Heart right ventricle (tissue), 16 donors: ENCODE data around the gene HMGB1. TPM values are rescaled to one million over a fixed set of nuclear protein-coding genes. Genes with fewer than 3 reads are reported as not detected.

Experiments used
- ATAC-seq, 8 donors: fragments of 200-7000 bp; cut with Tn5 transposase; one replicate each; pipeline ENCODE4 v1.9.1; 2020; ENCODE audit warnings: mild to moderate bottlenecking in 8 of 8, moderate library complexity in 8 of 8, moderate number of reproducible peaks in 1 of 8
- DNase-seq, 2 donors: peaks; one replicate each; pipeline ENCODE4 v3.0.0-alpha.2; 2020
- H3K27ac ChIP-seq, 10 donors: fragments of 200-600 bp; sonication (generic) in 2 of 10; one replicate each; pipeline versions ENCODE4 v1.5.0 to v1.8.0; 2020 to 2022; ENCODE audit warnings: mild to moderate bottlenecking in 3 of 10
- H3K27me3 ChIP-seq, 7 donors: fragments of 200-600 bp; one replicate each; pipeline ENCODE4 v1.8.0; 2021 to 2022; ENCODE audit warnings: mild to moderate bottlenecking in 2 of 7
- H3K36me3 ChIP-seq, 9 donors: fragments of 200-600 bp; sonication (generic) in 1 of 9; one replicate each; pipeline versions ENCODE4 v1.5.0 to v1.8.0; 2020 to 2022; ENCODE audit warnings: mild to moderate bottlenecking in 2 of 9
- H3K4me1 ChIP-seq, 9 donors: fragments of 200-600 bp; sonication (generic) in 1 of 9; one replicate each; pipeline versions ENCODE4 v1.5.0 to v1.8.0; 2020 to 2022; ENCODE audit warnings: mild to moderate bottlenecking in 4 of 9
- H3K4me3 ChIP-seq, 10 donors: fragments of 200-600 bp; sonication (generic) in 2 of 10; one replicate each; pipeline versions ENCODE4 v1.5.0 to v1.8.0; 2020 to 2022; ENCODE audit warnings: mild to moderate bottlenecking in 7 of 10, moderate library complexity in 2 of 10
- H3K9me3 ChIP-seq, 11 donors: fragments of 200-600 bp in 10 of 11; sonication (generic) in 2 of 11; one replicate each; pipeline versions ENCODE4 v1.5.0 to v1.8.0; 2013 to 2022; ENCODE audit warnings: mild to moderate bottlenecking in 2 of 11, control low read depth in 1 of 11, moderate library complexity in 1 of 11
- WGBS, 2 donors: extraction: QIAGEN DNeasy Blood & Tissue Kit; methylation state at CpG; one replicate each; pipeline ENCODE4 v1.1.7; 2013; ENCODE audit warnings: inconsistent platforms in 1 of 2; 5-methylcytosine and 5-hydroxymethylcytosine counted together
- intact Hi-C, 10 donors: fragments of 100-400 bp; cut with DNase I; formaldehyde crosslinking; loops; one replicate each; pipeline versions ENCODE4 v1.11.1 to v1.14.2; 2022
- long read RNA-seq, 3 donors: library from polyadenylated mRNA; unstranded; transcript quantifications; one replicate each; pipeline ENCODE4 v2.0.0, GENCODE V29; 2020 to 2021
- polyA plus RNA-seq, 2 donors: library from polyadenylated mRNA; stranded (reverse); fragments of 200-250 nt; gene quantifications; one replicate each; pipeline ENCODE4 v1.2.3, GENCODE V29; 2013
- total RNA-seq, 10 donors: library from RNA; stranded (reverse); fragmentation: NEBNext Ultra II Directional in 3 of 10; extraction: Animal tissue kit (Norgen Biotek cat#: 25700) in 3 of 10; gene quantifications; one replicate each; pipeline versions ENCODE4 v1.2.1 to v1.2.4, GENCODE V29; 2021 to 2023
- TF ChIP-seq, protein P1 (sequence below), 9 donors: fragments of 200-600 bp; sonication (generic) in 2 of 9; IDR thresholded peaks; one replicate each; pipeline versions ENCODE4 v1.5.0 to v1.8.0; 2021 to 2022; ENCODE audit warnings: antibody characterized with exemption in 9 of 9, mild to moderate bottlenecking in 5 of 9, moderate library complexity in 1 of 9
- donor health status: Arrhythmogenic right ventricular cardiomyopathy.
- donor health status: ischemic (EF 13 %, LVEDD 7.1; RV severe dilation, severe dysfunction).
- donor health status: healthy with polysubstance abuse.
- donor health status: DM: no; HTN: yes; CAD: no.
- donor health status: DM: no; HTN: no; CAD: no.
- donor health status: ischemic (EF 25% LVEDD 6.9; RV normal size, moderate dysfunction).
- donor health status: ischemic (EF 25% LVEDD 5.7; RV mildly dilated, moderate dysfunction).
- donor health status: healthy.
- donor health status: DM: yes; HTN: yes; CAD: no.
- donor health status: Ischemic cardiomyopathy.
- donor health status: ischemic (EF 35%, LVEDD 5.7; RV mildly dilated, moderate dysfunction).
- donor health status: nonischemic (EF 11% LVEDD 7.7; RV severe dilation, severe dysfunction).
- donor health status: DM: yes; HTN: yes; CAD: no.
- donor health status: PGD.
- donor health status: ischemic (EF 29% LVEDD 5.4; RV normal size, mild dysfunction).
- donor health status: nonischemic (EF 23%, LVEDD 6.1; RV moderate dilation, normal function).

The HMGB1 gene
- total RNA-seq (100 to 1,000 TPM; 142 to 180 (median 159) TPM), polyA plus RNA-seq (100 to 1,000 TPM; 181 to 294 TPM)
- long read RNA-seq, donor 1, full-length matches to known transcripts: 101 of 138 reads
- long read RNA-seq, donor 1, partial matches to known transcripts: 14 of 138 reads
- long read RNA-seq, donor 1, other reads (novel, unspliced or antisense): 23 of 138 reads
- long read RNA-seq, donor 2, full-length matches to known transcripts: 90 of 147 reads
- long read RNA-seq, donor 2, partial matches to known transcripts: 19 of 147 reads
- long read RNA-seq, donor 2, other reads (novel, unspliced or antisense): 38 of 147 reads
- long read RNA-seq, donor 3, full-length matches to known transcripts: 47 of 79 reads
- long read RNA-seq, donor 3, partial matches to known transcripts: 16 of 79 reads
- long read RNA-seq, donor 3, other reads (novel, unspliced or antisense): 16 of 79 reads

DNA sequence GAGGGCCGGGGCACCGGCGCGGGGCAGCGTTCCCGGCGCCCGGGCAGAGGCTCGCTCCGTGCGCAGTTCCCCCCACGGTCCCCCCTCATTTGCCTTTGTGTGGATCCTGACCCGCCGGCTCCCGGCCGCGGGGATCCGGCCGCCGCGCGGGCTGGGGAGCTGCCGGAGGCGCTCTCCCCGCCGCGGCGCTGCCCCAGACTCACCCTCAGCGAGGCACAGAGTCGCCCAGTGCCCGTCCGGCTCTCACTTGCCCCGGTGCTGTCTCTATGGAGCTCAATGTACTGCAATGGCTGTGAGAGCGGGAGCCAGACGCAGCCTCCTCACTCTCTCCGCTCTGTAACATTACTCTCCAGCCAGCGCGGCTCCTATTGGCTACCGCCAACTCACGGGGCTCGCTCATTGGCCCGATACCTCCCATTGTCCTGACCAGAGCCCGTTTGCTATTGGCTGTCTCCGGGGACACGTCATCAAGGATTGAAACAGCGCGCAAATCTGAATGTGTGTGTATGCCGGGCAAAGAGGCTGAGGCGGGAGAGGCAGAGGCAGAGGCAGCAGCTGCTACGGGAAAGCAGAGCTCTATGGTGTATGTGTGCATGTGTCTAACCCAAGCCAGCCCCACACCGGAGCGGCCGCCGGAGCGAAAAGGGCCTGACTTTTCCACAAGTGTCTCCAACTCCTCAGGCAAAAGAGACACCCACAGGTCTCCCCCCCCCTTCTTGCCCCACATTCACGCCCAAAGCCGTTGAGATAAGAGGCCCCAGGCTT lies at the start of gene HMGB1:
Gene HMGB1 (minus strand): TSS at position 344 of the 765 bp plus-strand sequence. CDS start 2,256 bp downstream, outside the sequence.
- 0 to 1% methylated on average over 54 to 57 of the region's 57 CpGs for whole genome bisulfite sequencing, 2 donors
- H3K36me3 ChIP-seq: peaks cover 0 to 24% (median 4%) of the 10 kb centered on the region in 9 donors
- intact Hi-C loops: loop anchor here in 9 of 10 donors (1.0 to 10.0 kb wide), 15 partner anchors 43 to 399 kb away; partner anchors contain the start of genes USPL1 (in 7 of the 9) and UBE2L5 (in 1 of the 9)
- no peaks in the 10 kb centered on the region for H3K27me3 ChIP-seq
- peak; percentile 96 to 98 for DNase-seq
- H3K9me3 ChIP-seq: no peaks in the 10 kb centered on the region
- peaks cover 9 to 42% (median 35%) of the 10 kb centered on the region in 9 donors for H3K4me1 ChIP-seq
- peak within 1 kb of the TSS; percentile 96 to 100 (median 99) for H3K27ac ChIP-seq
- TF ChIP-seq, protein P1, sequence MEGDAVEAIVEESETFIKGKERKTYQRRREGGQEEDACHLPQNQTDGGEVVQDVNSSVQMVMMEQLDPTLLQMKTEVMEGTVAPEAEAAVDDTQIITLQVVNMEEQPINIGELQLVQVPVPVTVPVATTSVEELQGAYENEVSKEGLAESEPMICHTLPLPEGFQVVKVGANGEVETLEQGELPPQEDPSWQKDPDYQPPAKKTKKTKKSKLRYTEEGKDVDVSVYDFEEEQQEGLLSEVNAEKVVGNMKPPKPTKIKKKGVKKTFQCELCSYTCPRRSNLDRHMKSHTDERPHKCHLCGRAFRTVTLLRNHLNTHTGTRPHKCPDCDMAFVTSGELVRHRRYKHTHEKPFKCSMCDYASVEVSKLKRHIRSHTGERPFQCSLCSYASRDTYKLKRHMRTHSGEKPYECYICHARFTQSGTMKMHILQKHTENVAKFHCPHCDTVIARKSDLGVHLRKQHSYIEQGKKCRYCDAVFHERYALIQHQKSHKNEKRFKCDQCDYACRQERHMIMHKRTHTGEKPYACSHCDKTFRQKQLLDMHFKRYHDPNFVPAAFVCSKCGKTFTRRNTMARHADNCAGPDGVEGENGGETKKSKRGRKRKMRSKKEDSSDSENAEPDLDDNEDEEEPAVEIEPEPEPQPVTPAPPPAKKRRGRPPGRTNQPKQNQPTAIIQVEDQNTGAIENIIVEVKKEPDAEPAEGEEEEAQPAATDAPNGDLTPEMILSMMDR (IDR thresholded peaks at IDR 0.05): no peak
- peak within 1 kb of the TSS; percentile 54 to 98 (median 88) for H3K4me3 ChIP-seq
- ATAC-seq: peak; percentile 95 to 99 (median 98)

DNA sequence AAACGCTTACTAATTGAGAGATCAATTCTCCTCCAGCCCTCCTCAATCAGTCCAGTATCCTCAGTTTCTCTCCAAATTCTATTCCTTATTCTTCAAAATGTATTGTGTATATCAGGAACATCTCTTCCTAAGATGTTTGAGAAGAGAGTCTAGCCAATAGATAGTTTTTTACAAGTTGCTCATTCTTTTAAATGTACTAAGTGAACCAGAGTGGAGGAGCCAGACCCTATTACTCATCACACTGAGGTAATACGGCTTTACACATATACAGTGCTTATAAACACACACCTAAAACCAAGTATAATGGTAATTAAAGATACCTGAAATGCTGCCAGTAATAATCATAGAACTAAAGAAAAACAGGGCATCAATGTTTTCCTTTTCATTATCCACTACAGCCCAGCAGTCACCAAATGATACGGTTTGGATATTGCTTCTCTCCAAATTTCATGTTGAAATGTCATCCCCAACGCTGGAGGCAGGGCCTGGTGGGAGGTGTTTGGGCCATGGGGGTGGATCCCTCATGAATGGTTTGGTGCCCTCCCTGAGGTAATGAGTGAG lies 45.2 kb upstream of the HMGB1 start:
- intact Hi-C loops: no loop called here
- H3K4me1 ChIP-seq: no peaks in the 10 kb centered on the region
- H3K27me3 ChIP-seq: no peaks in the 10 kb centered on the region
- TF ChIP-seq, protein P1 (IDR thresholded peaks at IDR 0.05): no peak
- 86 to 92% methylated on average over 4 of the region's 4 CpGs for WGBS, 2 donors
- no peak overlapping the region for H3K27ac ChIP-seq
- no peak for DNase-seq
- no peak for ATAC-seq
- no peaks in the 10 kb centered on the region for H3K36me3 ChIP-seq
- H3K9me3 ChIP-seq: no peaks in the 10 kb centered on the region
- H3K4me3 ChIP-seq: no peak overlapping the region

DNA sequence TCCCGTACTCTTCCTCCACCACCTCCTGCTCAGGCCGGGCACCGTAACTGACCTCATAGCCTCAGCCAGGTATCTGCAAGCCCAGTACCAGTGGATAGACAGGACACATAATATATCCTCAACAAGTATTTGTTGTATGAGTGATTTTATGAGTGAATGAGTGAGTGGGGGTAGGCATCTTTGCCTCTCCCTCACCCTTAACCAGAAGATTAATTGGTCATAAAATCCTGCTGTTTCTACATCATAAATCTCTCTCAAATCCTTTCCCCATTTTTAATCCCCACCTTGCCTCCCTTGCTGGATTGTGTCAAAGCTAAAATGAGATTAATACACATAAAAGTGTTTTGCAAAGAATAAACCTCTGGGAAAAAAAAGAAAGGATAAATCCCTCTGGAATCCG lies 44.4 kb upstream of the HMGB1 start:
- Histone ChIP-seq H3K36me3 (no peaks in the 10 kb centered on the region), H3K4me3 (no peak overlapping the region), H3K4me1 (no peaks in the 10 kb centered on the region), H3K27ac (no peak overlapping the region), H3K9me3 (no peaks in the 10 kb centered on the region), H3K27me3 (no peaks in the 10 kb centered on the region)
- ATAC-seq: no peak
- 87 to 93% methylated on average over 4 of the region's 4 CpGs for WGBS, 2 donors
- intact Hi-C loops: no loop called here
- TF ChIP-seq, protein P1 (IDR thresholded peaks at IDR 0.05): no peak
- no peak for DNase-seq
